ENCODE data around the gene SPINT2.

GRCh38 chr19:38248421-38248820 lies 16.0 kb upstream of the SPINT2 start:
- TF ChIP-seq CTCF (IDR thresholded peaks at IDR 0.05) = no peak
- TF ChIP-seq POLR2A (IDR thresholded peaks at IDR 0.05) = no peak
